OCI-LY1 (cell line): ENCODE results near the gene CCDC85C.

ENCODE experiments used
- H2AFZ ChIP-seq: fragments of 200-600 bp; sonication (generic), shearing (Covaris generic); 2 replicates; pipeline ENCODE4 v1.6.0; 2014; ENCODE audit warnings: antibody characterized with exemption, mild to moderate bottlenecking, low read length
- H3F3A ChIP-seq: fragments of 200-600 bp; sonication (generic), shearing (Covaris generic); 2 replicates; pipeline ENCODE4 v1.6.0; 2014; ENCODE audit warnings: mild to moderate bottlenecking, antibody characterized with exemption, low read length, moderate library complexity; ENCODE audit not compliant: insufficient read depth
- H3K27ac ChIP-seq: fragments of 200-600 bp; sonication (generic); 2 replicates; pipeline ENCODE4 v1.5.1; 2014; ENCODE audit warnings: low read length, mixed run types, mild to moderate bottlenecking, low read depth; ENCODE audit not compliant: poor library complexity, severe bottlenecking
- H3K27me3 ChIP-seq: fragments of 200-600 bp; sonication (generic); 2 replicates; pipeline ENCODE4 v1.6.0; 2014; ENCODE audit warnings: antibody characterized with exemption, mild to moderate bottlenecking, low read length, moderate library complexity; ENCODE audit not compliant: insufficient read depth
- H3K36me3 ChIP-seq: fragments of 200-600 bp; sonication (generic); 2 replicates; pipeline ENCODE4 v1.6.1; 2014; ENCODE audit warnings: mild to moderate bottlenecking, antibody characterized with exemption, low read length, moderate library complexity, mixed read lengths; ENCODE audit not compliant: insufficient read depth
- H3K4me1 ChIP-seq: fragments of 200-600 bp; sonication (generic); 2 replicates; pipeline ENCODE4 v1.5.1; 2014; ENCODE audit warnings: mild to moderate bottlenecking, low read length, moderate library complexity; ENCODE audit not compliant: insufficient read depth, severe bottlenecking
- H3K4me2 ChIP-seq: fragments of 200-600 bp; sonication (generic), shearing (Covaris generic); 2 replicates; pipeline ENCODE4 v1.6.1; 2014; ENCODE audit warnings: low read length
- H3K4me3 ChIP-seq: fragments of 200-600 bp; sonication (generic); 2 replicates; pipeline ENCODE4 v1.5.1; 2014; ENCODE audit warnings: low read length, low read depth, mild to moderate bottlenecking, mixed read lengths; ENCODE audit not compliant: poor library complexity, severe bottlenecking
- H3K79me2 ChIP-seq: fragments of 200-600 bp; shearing (Covaris generic); 2 replicates; pipeline ENCODE4 v1.6.1; 2016; ENCODE audit warnings: mixed run types, low read length, mixed read lengths; ENCODE audit not compliant: insufficient read depth
- H3K9ac ChIP-seq: fragments of 200-600 bp; sonication (generic), shearing (Covaris generic); 2 replicates; pipeline ENCODE4 v1.6.1; 2014; ENCODE audit warnings: mild to moderate bottlenecking, low read length, mixed read lengths
- H3K9me2 ChIP-seq: fragments of 200-600 bp; sonication (generic), shearing (Covaris generic); 2 replicates; pipeline ENCODE4 v1.6.1; 2014; ENCODE audit warnings: low read depth, mild to moderate bottlenecking, low read length, mixed read lengths
- H3K9me3 ChIP-seq: fragments of 200-600 bp; shearing (Covaris generic); 2 replicates; pipeline ENCODE4 v1.6.1; 2014; ENCODE audit warnings: low read length, mixed read lengths
- H4K20me1 ChIP-seq: fragments of 200-600 bp; sonication (generic), shearing (Covaris generic); 2 replicates; pipeline ENCODE4 v1.6.0; 2016; ENCODE audit warnings: mild to moderate bottlenecking, low read length; ENCODE audit not compliant: insufficient read depth
- EZH2 ChIP-seq: fragments of 200-600 bp; sonication (generic), shearing (Covaris generic); IDR thresholded peaks from 2 replicates; pipeline ENCODE4 v1.8.0; 2017; ENCODE audit warnings: borderline replicate concordance, mixed run types, mild to moderate bottlenecking, antibody characterized with exemption, low read length, moderate library complexity, mixed read lengths
- TF ChIP-seq, protein P1 (sequence below): fragments of 200-600 bp; sonication (generic), shearing (Covaris generic); IDR thresholded peaks from 2 replicates; pipeline ENCODE4 v1.5.1; 2017; ENCODE audit warnings: mild to moderate bottlenecking, antibody characterized with exemption, low read length, moderate library complexity, mixed read lengths

Gene CCDC85C

DNA sequence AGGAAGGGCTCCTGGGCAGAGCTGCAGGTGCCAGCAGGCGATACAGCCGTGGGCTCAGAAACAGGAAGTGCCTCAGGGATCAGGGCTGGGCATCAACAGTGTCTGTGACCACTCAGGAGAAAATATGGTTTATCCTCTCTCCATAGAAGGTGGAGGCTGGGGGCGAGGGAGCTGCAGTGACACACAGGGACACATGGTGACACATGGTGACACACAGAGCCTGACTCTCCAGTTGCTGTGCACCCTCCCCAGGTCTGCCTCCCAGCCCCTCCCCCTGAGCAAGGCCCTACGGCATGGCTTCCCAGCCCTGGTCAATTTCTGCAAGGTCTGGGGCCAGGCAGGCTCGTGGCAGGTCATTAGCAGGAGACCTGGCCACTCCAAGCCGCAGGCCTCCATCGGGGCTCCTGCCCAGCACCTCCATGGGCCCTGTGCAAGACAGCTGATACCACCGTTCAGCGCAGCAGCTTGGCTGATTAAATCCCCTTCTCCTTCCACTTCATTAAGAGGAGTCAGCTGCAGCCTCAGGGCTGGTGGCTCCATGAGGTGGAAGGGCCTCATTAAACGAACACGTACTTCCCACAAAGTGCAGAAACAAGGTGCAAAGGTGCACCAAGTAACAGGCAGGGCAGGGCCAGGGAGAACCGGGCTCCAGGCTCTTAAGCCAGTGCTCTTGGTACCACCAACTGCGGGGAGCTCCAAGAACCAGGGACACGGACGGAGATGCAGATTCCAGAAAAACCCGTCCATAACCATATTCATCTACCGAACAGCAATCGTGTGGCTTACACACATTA lies 62.1 kb downstream of the CCDC85C start:
- no peaks in the 10 kb centered on the region for H3K4me1 ChIP-seq
- no peaks in the 10 kb centered on the region for H3K9me2 ChIP-seq
- no peak for TF ChIP-seq EZH2
- TF ChIP-seq, protein P1, sequence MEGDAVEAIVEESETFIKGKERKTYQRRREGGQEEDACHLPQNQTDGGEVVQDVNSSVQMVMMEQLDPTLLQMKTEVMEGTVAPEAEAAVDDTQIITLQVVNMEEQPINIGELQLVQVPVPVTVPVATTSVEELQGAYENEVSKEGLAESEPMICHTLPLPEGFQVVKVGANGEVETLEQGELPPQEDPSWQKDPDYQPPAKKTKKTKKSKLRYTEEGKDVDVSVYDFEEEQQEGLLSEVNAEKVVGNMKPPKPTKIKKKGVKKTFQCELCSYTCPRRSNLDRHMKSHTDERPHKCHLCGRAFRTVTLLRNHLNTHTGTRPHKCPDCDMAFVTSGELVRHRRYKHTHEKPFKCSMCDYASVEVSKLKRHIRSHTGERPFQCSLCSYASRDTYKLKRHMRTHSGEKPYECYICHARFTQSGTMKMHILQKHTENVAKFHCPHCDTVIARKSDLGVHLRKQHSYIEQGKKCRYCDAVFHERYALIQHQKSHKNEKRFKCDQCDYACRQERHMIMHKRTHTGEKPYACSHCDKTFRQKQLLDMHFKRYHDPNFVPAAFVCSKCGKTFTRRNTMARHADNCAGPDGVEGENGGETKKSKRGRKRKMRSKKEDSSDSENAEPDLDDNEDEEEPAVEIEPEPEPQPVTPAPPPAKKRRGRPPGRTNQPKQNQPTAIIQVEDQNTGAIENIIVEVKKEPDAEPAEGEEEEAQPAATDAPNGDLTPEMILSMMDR, result no peak
- no peak overlapping the region for H3K4me3 ChIP-seq
- no peaks in the 10 kb centered on the region for H4K20me1 ChIP-seq
- H3K79me2 ChIP-seq, result no peaks in the 10 kb centered on the region
- no peaks in the 10 kb centered on the region for H3F3A ChIP-seq
- no peaks in the 10 kb centered on the region for H3K9me3 ChIP-seq
- no peak overlapping the region for H3K27ac ChIP-seq
- H3K9ac ChIP-seq, result no peak overlapping the region
- H3K27me3 ChIP-seq, result no peaks in the 10 kb centered on the region
- no peak overlapping the region for H2AFZ ChIP-seq
- H3K4me2 ChIP-seq, result no peak overlapping the region
- H3K36me3 ChIP-seq, result no peaks in the 10 kb centered on the region

DNA sequence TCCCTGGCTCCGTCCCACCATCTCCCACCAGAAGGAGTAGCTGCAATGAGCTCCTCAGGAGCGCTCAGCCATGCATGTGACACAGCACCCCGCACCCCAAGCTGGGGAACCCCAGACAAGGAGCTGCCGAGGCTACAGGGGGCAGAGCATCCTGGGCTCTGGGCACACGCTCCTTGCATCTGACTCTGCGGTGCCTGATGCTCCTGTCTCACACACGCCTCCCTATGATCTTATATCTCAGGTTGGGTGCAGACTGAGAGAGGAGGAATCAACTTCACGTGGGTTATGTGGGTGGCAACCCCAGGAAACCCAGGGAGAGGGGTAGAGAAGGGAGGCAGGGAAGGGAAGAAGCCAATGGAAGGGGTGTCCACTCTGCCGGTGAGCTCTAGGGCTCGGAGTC lies 62.8 kb downstream of the CCDC85C start:
- Histone ChIP-seq H2AFZ (no peak overlapping the region), H3K27me3 (no peaks in the 10 kb centered on the region), H3K9me2 (no peaks in the 10 kb centered on the region), H3K79me2 (no peaks in the 10 kb centered on the region), H3K27ac (no peak overlapping the region), H3F3A (no peaks in the 10 kb centered on the region), H3K4me2 (no peak overlapping the region), H3K4me1 (no peaks in the 10 kb centered on the region), H3K9ac (no peak overlapping the region), H3K9me3 (no peaks in the 10 kb centered on the region), H3K4me3 (no peak overlapping the region), H4K20me1 (no peaks in the 10 kb centered on the region), H3K36me3 (no peaks in the 10 kb centered on the region)
- no peak for TF ChIP-seq EZH2
- TF ChIP-seq, protein P1, result no peak

DNA sequence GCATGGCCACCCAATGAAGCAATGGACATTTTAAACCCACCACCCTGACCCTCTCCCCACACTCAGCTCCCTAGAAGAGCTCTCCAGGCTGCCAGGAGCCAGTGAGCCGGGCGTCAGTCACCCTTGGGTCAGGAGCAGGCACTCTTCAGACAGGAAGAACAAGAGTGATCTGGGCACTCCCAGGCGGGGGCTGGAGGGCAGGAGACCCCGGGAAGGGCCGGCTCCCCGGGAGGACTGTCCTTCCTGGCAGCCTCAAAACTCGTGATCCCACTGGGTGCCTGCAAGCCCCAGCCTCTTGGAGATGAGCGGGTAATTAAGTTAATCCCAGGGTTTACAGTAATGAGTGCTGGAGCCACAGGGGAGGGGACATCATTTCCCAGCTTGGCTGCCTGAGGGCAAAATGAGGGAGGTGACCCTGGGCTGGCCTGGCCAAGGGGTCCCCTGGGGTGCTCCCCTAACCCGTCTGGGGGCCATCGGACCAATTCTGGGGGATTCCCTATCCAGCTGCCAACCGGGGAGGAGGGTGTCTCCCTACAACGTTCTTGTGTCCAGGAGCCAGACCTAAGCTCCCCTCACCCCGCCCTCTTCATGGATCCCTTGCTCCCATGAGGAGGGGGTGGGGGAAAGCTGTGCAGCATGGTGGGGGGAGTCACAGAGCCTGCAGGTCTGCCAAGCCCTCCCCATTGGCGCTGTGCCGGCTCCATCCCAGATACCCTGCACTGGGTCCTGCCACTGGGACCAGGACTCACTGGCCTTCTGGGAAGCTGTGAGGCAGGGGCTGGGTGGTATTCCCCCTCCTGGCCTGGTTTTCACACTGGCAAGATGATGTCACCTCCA lies 63.6 kb downstream of the CCDC85C start:
- H3K4me1 ChIP-seq, result no peaks in the 10 kb centered on the region
- no peaks in the 10 kb centered on the region for H3K27me3 ChIP-seq
- no peak overlapping the region for H2AFZ ChIP-seq
- TF ChIP-seq EZH2, result no peak
- TF ChIP-seq, protein P1, result no peak
- no peaks in the 10 kb centered on the region for H4K20me1 ChIP-seq
- H3K9me3 ChIP-seq, result no peaks in the 10 kb centered on the region
- H3K79me2 ChIP-seq, result no peaks in the 10 kb centered on the region
- H3K4me2 ChIP-seq, result no peak overlapping the region
- H3F3A ChIP-seq, result no peaks in the 10 kb centered on the region
- H3K36me3 ChIP-seq, result no peaks in the 10 kb centered on the region
- H3K9ac ChIP-seq, result no peak overlapping the region
- no peak overlapping the region for H3K4me3 ChIP-seq
- H3K9me2 ChIP-seq, result no peaks in the 10 kb centered on the region
- H3K27ac ChIP-seq, result no peak overlapping the region
